Retinal pigment epithelial cell (primary cell): ENCODE measurements around the gene BNIP3.
A peak's percentile ranks its signal among the peaks of the same experiment; 100 is the strongest.
"Not testable (repeated sequence)": the region's sequence is repeated elsewhere in the genome, so short reads cannot be mapped to it uniquely, and the experiment has no call there.

Source experiments
- DNase-seq: peaks from one replicate; pipeline ENCODE4 v3.0.0-alpha.2; 2010; ENCODE audit warnings: low read depth
- H3K4me3 ChIP-seq: 2 replicates; pipeline ENCODE4 v1.5.1; 2011; ENCODE audit warnings: mild to moderate bottlenecking, low read length, control low read depth, moderate library complexity
- CTCF ChIP-seq: conservative IDR thresholded peaks from 2 replicates; pipeline ENCODE4 v1.5.1; 2011; ENCODE audit warnings: low read depth, low read length, control low read depth, inconsistent platforms

Gene BNIP3

DNA sequence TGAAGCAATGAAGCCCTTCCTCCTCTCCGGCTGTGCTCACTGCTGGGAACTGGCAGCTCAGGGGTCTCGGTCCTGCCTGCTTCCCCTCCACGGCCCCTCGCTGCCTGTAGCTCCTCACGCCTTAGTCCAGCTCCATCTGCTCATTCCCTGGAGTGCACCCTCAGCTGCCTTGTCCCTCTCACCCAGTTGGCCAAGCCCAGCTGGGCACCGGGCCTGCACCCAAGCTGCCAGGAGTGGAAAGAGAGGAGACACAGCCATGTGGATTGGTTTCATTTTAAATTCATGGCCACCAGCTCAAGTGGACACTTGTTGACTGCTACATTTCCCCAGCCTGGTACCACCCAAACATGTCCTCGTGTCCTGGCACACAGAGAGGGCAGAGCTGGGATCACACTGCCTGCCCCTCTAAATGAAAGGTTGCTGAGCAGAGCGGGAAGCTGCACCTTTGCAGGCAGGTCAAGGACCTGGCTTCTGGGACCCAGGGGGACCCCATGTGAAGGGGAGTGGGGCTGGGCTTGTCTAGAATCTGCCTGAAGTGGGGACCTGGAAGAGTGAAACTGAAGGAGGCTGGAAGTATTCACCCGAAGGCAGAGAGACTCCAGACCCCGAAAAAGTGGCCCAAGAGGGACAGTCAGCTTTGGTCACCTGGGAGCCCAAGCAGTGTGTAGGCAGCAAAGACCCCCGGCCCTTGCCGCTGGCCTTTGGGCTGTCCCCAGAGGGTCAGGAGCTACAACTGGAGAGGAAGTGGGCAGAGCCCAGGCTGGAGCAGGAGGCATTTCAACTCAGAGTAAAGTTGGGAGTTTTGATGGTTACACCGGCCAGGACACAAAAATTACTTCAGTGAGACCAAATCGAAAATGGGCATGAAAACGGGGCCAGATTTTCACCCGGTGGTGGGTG lies 15.0 kb upstream of the BNIP3 start:
- TF ChIP-seq CTCF: no peak
- no peak overlapping the region for H3K4me3 ChIP-seq
- DNase-seq: no peak

DNA sequence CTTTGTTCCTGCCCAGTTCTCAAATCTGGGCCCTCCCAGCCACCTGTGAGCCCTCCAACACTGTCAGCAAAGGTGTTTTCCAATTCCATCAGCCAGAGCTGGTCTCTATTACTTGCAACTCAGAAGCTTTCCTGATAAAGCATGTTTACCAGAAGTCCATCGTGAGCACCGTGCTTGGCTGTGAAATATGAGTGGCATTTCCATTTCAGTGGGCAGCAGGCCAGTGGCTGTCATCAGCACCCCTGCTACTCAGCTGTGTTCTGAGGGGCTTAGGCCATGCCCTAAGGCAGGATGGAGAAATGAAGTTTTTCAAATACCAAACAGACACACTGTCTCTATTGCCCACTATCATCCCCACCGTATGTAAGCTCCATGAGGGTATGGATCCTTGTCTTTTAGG lies 12.7 kb upstream of the BNIP3 start:
- DNase-seq: no peak
- TF ChIP-seq CTCF: no peak

GRCh38 chr10:131993275-131993674 lies 11.6 kb upstream of the BNIP3 start:
- no peak for TF ChIP-seq CTCF
- H3K4me3 ChIP-seq: no peak overlapping the region
- DNase-seq: no peak

More for the DNA sequence above, 12.7 kb upstream of the BNIP3 start:
- no peak overlapping the region for H3K4me3 ChIP-seq

DNA sequence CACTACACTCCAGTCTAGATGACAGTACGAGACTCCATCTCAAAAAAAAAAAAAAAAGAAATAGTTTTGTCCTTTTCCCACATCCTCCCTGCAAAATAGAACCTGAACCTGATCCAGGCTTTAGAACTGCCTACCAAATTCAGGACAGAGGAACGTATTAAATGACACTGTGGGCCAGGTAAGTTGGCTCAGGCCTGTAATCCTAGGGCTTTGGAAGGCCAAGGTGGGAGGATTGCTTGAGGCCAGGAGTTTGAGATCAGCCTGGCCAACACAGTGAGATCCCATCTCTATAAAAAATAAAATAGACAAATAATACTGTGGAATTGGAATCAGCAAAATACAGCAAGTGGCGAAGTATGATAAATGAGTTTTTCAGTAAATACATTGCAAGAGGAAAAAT lies 10.0 kb upstream of the BNIP3 start:
- H3K4me3 ChIP-seq: no peak overlapping the region
- TF ChIP-seq CTCF: no peak
- DNase-seq: no peak

DNA sequence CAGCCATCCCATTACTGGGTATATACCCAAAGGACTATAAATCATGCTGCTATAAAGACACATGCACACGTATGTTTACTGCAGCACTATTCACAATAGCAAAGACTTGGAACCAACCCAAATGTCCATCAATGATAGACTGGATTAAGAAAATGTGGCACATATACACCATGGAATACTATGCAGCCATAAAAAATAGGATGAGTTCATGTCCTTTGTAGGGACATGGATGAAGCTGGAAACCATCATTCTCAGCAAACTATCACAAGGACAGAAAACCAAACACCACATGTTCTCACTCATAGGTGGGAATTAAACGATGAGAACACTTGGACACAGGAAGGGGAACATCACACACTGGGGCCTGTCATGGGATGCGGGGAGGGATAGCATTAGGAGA lies 6.1 kb upstream of the BNIP3 start:
- H3K4me3 ChIP-seq, DNase-seq: not testable (repeated sequence)

DNA sequence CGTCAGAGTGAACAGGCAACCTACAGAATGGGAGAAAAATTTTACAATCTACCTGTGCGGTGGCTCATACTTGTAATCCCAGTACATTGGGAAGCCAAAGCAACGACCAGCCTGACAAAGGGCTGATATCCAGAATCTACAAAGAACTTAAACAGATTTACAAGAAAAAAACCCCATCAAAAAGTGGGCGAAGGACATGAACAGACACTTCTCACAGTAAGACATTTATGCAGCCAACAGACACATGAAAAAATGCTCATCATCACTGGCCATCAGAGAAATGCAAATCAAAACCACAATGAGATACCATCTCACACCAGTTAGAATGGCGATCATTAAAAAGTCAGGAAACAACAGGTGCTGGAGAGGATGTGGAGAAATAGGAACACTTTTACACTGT lies 5.6 kb upstream of the BNIP3 start:
- not testable (repeated sequence) for DNase-seq, H3K4me3 ChIP-seq

GRCh38 chr10:131986851-131987250 lies 5.1 kb upstream of the BNIP3 start:
- not testable (repeated sequence) for H3K4me3 ChIP-seq, DNase-seq

GRCh38 chr10:131983780-131984179 lies 2.1 kb upstream of the BNIP3 start:
- no peak for TF ChIP-seq CTCF
- peak; percentile 4 for DNase-seq
- no peak overlapping the region for H3K4me3 ChIP-seq

DNA sequence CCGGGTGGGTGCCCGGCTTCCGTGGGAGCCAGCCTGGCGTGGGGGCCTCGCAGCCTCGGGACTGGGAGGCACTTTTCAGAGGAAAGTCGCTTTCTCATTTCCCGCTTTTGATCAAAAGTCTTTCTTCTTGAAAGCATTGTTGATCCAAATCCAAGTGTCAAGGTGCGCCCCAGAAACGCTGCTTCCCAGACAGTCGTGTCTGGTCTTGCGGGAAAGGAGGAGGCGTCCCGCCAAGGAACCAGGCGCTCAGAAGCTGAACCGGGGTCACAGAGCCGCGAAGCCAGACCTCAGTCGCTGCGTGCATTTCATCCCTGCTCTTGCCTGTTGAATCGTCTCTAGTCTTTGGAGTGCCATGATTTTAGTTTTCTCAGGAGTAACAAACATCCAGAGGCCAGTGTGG lies 1.1 kb upstream of the BNIP3 start:
- H3K4me3 ChIP-seq: no peak overlapping the region
- no peak for DNase-seq
- TF ChIP-seq CTCF: no peak
